Stimulated activated CD8-positive, alpha-beta memory T cell treated with anti-CD3 and anti-CD28 coated beads, Interleukin-15, amount 100 ng/mL, for 24 hours (primary cell): ENCODE measurements around the gene PKP3.
"Not testable (repeated sequence)": the region's sequence is repeated elsewhere in the genome, so short reads cannot be mapped to it uniquely, and the experiment has no call there.

ENCODE experiments used
- DNase-seq: peaks from one replicate; pipeline ENCODE4 v3.0.0-alpha.2; 2020; ENCODE audit warnings: low read depth

PKP3 gene

GRCh38 chr11:394034-394857 is at the start of gene PKP3:
Gene PKP3 (plus strand): TSS chr11:394209. CDS start chr11:394293, 84 bp downstream.
- DNase-seq: no peak

DNA sequence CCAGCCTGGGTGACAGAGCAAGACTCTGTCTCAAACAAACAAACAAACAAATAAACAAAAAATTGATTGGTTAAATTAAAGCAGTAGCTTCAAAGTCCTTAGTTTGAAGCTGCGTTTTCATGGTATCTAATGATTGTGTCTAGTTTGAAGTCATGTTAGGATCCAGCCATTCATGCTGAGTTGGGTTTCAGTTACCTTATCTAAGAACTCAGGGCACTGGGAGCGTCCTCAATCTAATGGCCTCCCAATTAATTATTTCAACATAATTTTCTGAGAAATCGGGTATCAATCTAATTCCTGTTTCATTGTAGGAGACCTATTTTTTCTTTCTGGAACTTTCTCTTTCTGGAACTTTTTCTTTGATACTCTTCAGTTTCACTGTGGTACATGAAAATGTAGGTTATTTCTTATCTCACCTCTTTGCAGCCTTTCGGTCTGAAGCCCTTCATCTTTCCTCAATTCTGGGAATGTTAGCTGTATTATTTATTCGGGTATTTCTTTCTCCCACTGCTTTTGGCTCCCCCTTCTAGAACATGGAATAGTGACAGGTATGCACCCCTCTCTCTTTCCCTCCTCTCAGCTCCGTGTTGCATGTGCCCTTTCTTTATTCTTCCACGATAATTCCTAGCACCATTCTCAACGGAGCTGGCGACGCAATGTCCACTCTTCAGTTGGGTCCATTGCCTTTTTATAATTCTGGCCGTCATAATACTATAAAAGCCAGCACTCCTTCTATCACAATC is 49.0 kb upstream of the PKP3 start:
- no peak for DNase-seq

GRCh38 chr11:346529-346928 is 47.5 kb upstream of the PKP3 start:
- no peak for DNase-seq

GRCh38 chr11:349270-349954 is 44.6 kb upstream of the PKP3 start:
- not testable (repeated sequence) for DNase-seq

GRCh38 chr11:350033-350722 is 43.8 kb upstream of the PKP3 start:
- not testable (repeated sequence) for DNase-seq

- no peak for DNase-seq
These were observed 43.2 kb upstream of the PKP3 start for GRCh38 chr11:350723-351255.

GRCh38 chr11:351411-351810 is 42.6 kb upstream of the PKP3 start:
- DNase-seq: no peak

- no peak for DNase-seq
These were observed 41.5 kb upstream of the PKP3 start for GRCh38 chr11:352456-353031.

GRCh38 chr11:353179-353873 is 40.7 kb upstream of the PKP3 start:
- DNase-seq: no peak

DNA sequence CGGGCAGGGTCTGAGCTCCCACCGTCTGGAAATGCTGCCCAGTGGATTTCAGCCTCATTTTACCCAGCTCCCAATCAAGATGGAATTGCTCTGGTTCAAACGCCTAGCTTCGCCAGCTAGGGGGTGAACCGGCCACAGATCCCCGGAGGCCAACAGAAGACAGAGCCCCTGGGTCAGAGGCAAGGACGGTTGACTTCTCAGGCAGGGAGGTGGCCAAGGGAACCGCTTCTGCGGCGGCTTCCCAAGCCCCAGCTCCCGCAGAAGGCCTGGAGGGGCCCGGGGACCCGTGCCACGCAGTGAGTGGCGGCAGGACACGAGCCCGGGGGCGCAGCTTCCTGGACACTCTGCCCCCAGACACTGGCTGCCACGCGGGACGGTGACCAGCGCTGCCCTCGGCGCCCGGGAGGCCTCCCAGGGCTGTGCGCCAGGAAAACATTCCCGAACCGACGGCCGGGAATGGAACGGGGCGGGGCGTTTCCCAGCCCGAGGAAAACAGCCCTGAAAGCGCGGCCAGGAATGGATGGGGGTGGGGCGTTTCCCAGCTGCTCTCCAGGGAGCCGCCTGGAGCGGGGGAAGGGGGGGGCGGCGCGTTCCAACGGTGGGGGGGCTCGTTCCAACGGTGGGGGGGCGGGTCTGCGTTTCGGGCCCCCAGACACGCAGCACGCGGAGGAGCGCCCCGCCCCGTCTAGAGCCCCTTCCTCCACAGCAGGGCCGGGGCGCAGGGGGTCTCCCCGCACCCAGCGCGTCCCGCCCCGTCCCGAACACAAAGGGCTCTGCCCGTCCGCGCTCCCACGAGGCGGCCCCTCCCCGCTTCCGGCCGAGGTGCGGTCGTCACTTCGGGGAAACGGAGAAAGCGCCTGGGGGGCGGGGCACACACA is 38.2 kb upstream of the PKP3 start:
- DNase-seq: peak; percentile 66

DNA sequence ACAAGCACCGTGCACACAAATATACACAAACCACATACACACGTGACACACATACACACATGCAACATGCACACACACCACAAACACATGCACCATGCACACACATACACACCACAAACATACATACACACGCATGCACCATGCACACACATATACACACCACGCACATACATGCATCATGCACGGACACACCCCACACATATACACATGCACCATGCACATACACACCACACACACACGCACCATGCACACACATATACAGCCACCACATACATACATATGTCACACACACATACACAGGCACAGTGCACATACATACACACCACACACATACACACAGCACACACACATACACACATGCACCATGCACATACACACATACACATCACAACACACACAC is 37.4 kb upstream of the PKP3 start:
- DNase-seq: no peak

DNA sequence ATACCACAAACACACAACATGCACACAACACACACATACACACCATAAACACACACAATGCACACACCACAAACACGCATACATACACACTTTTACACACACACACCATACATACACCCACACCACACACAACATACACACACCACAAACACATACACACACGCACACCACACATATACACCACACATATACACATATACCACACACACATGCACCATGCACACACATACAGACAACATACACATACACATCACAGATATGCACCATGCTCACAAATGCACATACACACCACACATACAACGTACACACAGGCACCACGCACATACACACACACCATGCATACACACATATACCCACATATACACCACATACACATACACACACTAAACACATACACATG is 36.4 kb upstream of the PKP3 start:
- no peak for DNase-seq

- no peak for DNase-seq
These were observed 35.7 kb upstream of the PKP3 start for GRCh38 chr11:358129-358800.

DNA sequence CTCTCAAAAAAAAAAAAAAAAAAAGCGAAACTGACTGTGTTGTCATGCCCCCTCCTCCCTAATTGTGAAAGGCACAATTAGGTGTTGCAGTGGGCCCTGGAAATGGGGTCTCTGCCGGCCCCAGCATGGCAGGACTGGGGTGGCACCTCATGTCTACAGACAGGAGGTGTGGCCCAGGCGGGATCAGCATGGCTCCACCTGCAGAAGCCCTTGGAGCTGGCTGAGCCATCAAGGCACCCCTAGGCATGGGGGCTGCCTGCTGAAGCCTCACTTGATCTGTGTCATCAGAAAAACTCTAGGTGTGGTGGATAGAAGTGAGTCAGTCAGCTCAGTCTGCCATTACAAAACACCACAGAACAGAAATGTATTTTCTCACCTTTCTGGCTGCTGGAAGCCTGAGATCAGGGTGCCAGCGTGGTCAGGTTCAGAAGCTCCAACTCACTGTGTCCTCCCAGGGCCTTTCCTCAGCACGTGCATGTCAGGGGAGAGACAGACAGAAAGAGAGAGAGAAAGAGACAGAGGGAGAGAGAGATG is 34.8 kb upstream of the PKP3 start:
- no peak for DNase-seq

GRCh38 chr11:360326-361280 is 33.4 kb upstream of the PKP3 start:
- no peak for DNase-seq

GRCh38 chr11:362642-363442 is 31.2 kb upstream of the PKP3 start:
- DNase-seq: no peak

- DNase-seq: not testable (repeated sequence)
These were observed 30.6 kb upstream of the PKP3 start for GRCh38 chr11:363443-363805.
